Pons (tissue), 1 donor: ENCODE results near the gene RAPGEF4.

Experiments
- DNase-seq: peaks from one replicate; pipeline ENCODE4 v3.0.0-alpha.2; 2016; ENCODE audit warnings: low spot score

The RAPGEF4 gene

DNA sequence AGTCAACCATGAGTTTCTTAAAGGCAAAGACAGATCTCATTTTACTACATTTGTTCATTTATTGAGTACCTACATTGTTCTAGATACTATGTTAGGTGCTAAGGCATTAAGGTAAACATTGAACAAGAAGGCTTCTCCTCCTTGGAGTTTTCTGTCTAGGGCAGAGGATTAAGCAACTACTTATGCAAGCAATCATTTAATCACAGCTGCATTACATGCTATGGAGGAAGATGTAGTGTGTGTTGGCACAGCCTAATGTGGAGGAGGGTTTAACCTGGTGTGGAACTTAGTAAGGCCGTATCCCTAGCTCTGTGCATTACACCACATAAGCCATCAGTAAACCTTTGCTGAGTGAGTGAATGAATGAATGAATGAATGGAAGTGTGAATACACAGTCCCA lies 233.5 kb downstream of the RAPGEF4 start:
- DNase-seq: no peak

DNA sequence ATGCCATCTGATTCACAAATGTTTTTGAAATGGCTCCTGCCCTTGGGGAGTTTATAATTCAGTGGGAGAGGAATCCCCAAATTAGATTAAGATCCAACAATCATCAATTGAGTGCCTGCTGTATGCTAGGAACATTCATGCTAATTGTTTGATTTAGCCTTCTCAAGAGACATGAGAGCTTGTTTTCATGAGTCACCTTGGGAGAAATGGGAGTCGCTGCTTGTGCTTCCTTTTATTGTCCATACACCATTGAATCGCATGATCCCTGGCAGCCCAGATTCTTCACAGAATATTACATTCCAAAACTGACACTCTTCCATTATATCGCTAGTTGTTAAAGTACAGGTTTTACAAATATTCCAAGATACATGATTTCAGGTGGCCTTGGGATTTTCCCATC lies 234.0 kb downstream of the RAPGEF4 start:
- DNase-seq: no peak

DNA sequence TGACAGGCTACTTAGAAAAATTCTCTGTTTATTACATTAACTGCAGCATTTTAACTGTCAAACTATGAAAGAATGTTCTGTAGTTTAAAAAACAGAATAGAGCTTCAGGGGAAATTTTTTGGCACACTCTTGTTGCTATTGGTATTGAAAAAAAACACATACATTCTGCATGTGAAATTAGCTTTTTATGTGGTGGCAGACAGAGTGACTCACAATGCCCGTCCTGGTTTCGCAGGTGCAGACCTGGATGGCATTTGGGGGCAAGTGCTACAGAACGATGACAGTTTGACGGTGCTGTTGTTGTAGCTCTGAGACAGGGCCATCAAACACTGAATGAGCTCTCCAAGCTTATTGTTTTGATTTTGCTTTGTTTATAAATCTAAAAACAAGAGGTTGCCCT lies 235.0 kb downstream of the RAPGEF4 start:
- DNase-seq: no peak

DNA sequence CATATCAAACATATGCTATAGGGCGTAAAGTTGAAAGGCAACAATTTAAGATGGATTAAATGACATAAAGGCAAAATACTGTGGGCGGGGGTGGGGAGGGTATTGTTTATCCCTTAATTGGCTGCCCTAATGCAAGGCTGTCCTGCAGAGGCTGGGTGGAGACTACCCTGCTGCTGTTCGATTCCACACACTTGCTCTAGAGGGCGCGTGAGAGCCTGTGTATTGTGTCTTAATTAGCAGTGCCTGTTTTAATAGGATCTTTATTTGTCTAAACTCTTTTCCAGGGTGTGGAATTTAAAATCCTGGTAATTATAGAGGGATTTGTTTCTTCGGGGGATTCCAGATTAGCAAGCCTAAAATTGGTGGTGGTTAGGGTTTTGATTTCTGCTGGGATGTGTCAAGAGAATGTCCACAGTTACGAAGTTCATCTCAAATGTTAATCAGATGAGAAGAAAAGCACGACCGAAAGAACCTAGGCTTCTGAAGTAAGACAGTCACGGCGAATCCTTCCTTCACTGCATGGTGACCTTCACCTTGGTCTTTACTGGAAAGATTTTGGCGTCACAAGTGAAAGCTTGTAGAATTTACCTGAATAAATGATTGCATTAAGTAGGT lies 236.5 kb downstream of the RAPGEF4 start:
- peak; percentile 29 for DNase-seq

- no peak for DNase-seq
Observed at GRCh38 chr2:172974762-172975161, 239.1 kb downstream of the RAPGEF4 start.

DNA sequence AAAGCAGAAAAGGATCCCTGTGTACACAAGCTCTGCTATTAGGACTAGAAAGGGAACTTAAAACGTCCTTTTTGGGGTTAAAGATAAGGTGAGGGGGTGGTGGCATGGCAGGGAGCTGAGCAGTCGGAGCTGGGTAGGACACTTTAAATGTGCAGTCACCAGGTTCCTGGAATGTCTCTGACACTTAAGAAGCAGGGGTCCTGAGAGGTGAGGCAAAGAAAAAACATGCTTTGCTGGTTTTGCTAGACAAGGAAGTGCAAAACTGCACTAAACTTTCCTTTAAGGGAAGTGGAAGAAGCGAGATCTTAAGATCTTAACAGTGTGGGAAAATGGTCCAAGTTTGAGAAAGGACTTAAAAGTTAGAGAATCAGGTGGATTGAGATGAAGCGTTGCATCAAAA lies 240.5 kb downstream of the RAPGEF4 start:
- no peak for DNase-seq

DNA sequence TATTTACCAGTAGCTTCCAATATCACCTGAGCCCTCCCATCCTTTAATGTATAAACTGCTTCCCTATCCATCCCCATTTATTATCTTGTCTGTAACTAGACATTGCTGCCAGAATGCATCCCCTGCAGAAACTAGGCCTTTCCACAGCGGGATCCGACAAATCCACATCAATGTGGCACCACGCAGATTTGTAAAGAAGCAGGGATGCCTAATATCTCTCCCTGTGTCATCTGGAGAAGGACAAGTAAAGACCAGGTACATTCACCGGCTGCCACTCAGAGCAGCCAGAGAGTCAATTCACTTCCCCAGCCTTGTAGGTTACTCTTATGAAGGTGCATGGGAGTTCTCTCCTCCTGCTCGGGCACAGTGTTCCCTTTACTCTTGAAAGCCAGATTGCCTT lies 241.2 kb downstream of the RAPGEF4 start:
- DNase-seq: no peak

DNA sequence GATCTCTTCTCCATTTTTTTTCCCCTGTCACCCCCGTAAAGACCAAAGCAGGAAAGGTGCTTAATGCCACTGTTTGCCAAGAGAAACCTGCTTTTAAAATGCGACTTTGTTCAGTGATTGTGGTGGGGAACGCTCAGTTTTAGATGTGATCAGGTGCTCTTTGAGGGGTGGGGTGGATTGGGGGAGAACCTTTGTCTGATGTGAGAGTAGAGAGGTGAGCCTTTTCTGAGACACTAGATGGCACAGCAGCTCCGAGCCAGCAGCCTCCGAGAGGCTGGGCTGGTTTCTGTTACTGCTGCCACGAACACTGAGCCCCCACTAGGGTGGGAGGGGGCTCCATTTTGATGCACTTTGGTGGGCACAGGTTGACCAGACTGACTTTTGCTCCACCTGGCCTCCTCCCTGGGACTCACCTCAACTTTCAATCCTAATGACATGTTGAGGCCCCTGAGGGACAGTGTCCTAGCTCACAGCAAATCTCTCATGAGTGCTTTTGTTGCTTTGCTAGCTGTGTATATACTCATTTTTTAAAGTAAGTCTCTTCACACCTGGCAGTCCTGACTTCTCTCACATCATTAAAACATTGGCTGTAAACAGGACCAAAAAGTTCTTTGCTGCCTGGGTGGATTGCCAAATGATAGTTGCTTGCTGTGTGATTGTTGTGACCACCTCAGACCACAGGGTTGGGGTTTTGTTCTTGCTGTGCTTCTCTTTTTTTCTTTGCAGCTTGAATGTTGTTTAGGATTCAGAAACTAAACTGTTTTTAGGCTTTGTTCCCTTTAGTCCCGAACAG lies 241.8 kb downstream of the RAPGEF4 start:
- no peak for DNase-seq

GRCh38 chr2:172978063-172978383 lies 242.4 kb downstream of the RAPGEF4 start:
- DNase-seq: no peak

DNA sequence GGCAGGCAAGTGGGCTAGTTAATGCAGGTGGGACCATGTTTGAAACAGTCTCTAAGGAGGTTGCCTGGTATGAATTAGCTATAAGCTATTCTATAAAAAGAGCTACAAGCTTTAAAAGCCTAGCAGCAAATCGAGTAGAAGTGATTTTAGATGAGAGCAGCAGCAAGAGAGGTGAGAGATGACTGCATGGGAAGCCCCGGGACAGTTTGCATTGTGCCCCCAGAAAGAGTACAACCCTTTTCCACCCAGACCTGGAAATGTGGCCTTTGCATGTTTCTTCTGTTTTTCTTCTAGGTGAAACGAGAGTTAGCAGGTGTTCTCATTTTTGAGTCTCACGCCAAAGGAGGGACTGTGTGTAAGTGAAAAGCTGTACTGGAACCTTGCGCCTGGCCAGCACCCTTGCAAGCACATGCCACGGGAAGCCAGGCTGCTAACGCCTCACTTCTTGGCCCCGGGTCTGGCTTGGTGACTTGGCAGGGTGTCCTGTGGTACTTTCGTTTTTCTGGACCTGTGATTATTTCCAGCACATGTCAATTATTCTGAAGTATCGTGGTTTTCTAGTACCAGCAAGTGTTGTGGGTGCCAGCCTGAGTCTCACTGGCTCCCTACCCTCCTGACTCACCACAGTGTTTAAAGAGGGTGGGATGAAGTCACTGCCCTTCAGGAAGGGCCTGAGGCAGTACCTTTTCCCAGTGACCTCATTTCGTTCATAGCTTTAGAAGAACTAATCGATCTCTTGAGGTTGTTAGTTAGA lies 249.7 kb downstream of the RAPGEF4 start:
- no peak for DNase-seq

DNA sequence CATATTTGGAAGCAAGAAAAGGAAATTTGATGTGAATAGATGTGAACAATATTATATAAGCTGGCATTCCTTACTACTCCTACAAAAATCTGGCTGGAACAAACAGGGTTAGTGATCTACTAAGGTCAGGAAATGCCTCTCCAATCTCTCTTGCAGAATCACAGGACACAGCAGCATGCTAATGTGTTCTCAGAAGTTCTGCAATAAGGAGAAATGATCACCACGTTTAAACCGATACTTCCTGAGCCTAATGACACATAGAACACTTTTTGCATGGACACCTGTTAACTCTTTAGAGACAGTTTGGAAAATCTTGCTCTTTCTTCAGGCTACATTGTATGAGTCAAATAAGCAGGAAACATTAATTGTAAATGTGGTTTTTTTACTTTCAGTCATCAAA lies 250.4 kb downstream of the RAPGEF4 start:
- DNase-seq: no peak

DNA sequence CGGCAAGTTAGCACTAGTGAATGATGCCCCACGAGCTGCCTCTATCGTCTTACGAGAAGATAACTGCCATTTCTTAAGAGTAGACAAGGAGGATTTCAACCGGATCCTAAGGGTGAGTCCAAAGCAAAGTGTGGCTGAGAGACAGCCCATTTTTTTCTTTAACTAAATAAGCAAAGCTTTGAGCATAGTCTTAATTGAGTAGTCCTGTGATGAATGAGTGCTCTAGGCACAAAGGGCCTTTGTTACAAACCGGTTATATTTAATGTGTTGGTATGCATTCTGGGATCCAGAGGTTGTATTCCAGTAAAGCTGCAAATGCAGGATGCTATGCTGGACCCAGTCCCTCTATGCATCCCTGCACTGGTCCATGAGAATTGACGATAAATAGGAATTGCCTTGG lies 253.1 kb downstream of the RAPGEF4 start:
- DNase-seq: no peak

GRCh38 chr2:172991031-172991430 lies 255.4 kb downstream of the RAPGEF4 start:
- peak; percentile 59 for DNase-seq

DNA sequence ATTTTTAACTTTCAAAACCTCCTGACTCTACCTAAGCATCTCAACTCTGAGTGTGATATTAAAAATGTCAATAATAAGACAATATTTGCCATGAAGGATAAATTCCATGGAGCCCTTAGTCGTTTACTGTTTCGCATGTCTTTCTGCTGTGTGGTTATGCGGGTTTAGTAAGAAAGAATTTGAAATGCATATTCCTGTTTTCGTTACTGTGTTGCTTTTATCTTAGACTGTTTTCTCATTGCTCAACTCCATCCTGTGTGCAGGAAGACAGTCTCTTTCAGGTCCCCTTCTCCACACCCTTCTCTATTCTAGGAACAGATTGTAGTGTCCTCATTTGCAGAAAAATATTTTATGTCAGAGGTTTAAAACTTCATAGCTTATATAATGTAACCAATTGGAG lies 257.5 kb downstream of the RAPGEF4 start:
- no peak for DNase-seq

GRCh38 chr2:172993931-172994717 lies 258.5 kb downstream of the RAPGEF4 start:
- DNase-seq: no peak

DNA sequence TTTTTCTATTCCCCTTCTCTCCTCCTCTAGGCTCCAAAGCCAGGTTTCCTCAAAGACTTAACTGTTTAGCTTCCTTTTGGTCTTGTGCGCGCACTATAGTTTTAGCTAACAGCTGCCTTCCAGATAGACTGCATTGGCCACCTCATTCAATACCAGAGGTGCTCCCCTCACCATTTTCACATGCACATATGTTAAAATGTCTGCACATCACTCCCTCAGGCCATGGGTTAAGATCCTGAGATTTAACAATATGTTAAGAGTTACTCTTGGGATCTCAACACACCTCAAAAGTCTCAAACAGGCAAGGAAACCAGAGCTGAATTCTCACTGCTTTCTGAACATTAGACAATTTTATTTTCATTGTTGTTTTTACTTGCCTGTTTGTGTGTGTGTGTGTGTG lies 259.2 kb downstream of the RAPGEF4 start:
- no peak for DNase-seq

DNA sequence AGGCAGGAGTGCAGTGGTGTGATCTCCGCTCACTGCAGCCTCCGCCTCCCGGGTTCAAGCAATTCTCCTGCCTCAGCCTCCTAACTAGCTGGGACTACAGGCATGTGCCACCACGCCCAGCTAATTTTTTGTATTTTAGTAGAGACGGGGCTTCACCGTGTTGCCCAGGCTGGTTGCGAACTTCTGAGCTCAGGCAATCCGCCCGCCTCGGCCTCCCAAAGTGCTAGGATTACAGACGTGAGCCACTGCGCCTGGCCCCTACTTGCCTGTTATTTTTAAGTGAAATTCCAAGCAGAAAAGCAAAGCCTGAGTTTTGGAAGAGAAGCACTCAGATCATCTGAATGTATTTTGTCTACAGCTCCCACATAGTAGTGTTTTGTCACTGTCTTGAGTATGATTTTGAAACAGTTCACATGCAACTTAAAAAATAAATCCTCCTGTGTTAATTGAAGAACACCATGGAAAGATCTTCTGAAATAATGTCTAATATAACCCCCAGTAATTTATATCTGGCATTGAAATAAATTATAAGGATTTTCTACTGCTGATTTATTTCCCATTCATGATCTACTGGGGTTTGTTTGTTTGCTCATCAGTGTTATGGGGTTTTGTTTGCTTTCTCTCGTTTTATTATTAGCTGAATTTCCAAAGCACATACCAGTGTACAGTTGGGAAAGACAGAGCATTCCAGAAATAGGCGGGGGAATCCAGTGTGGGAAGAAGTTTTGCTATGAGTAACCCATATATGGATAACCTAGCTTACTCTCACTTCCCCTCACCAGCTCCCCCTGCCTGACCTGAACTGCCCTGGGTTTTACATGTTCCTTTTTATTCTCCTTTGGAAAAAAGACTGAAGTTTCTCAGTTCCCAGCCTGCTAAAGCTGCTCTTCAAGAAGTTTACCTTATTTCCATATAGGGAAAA lies 259.9 kb downstream of the RAPGEF4 start:
- DNase-seq: no peak

DNA sequence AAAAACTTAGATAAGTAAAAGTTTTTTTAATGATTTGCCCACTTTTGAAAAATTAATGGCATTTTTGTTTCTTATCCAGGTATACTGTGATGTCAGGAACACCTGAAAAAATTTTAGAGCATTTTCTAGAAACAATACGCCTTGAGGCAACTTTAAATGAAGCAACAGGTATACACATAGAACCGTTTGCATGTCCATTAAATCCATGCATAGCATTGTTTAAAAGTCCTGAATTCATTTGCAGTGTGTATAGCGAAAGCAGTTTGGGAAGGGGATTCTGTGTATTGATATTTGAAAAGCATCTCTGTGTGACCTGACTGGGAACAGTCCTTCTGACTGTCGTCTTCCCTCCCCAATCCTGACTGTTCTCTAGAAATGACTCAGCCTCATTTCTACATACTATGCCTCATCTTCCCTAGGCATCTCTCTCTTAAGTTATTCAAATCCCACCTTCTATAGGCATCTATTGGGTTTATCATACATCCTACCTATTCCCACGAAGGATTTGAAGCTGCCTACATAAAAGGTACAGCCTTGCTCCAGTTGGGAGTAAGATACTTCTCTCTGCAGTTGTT lies 260.8 kb downstream of the RAPGEF4 start:
- no peak for DNase-seq

DNA sequence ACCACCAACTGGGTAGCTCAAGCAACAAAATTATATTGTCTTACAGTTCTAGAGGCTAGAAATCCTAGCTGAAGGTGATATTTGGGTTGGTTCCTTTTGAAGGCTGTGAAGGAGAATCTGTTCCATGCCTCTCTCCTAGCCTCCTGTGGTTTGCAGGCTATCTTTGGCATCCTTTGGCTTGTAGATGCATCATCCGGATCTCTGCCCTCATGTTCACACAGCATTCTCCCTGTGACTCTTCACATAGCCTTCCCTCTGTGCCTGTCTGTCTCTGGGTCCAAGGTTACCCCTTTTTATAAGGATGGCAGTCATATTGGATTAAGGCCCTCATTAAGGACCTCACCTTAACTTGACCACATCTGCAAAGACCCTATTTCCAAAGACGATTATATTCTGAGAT lies 261.4 kb downstream of the RAPGEF4 start:
- no peak for DNase-seq

DNA sequence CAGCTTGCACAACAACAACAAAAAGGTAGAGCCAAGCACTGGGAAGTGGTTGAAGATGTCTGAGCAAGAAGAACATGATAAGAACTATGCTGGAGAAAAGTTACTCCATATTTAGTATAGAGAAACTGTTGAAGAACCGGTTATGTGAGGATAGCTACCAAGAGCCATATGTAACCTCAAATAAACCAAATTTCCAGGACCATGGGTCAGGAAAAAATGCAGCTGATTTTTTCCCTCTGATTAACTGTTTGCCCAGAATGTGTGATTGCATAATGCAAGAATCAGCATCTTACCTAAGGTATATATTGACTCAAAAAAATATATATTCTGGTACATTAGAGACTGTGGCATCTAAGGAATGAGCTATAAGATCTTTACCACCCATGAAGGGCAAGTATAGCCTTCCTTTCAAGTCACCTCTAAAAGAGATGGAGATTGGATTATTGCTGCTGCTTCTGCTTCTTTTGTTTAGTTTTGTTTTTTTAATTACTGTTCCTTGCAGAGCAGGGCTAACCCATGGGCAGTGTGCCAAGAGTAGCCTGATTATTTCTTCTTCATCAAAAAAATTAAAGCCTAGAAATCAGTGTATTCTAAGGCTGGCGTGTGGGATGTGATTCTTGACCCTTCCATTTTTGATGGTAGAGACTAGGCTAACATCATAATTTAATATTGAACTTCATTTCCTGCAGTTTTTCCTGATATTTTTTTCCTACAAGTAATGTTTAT lies 263.1 kb downstream of the RAPGEF4 start:
- no peak for DNase-seq
